Hepatocyte (in vitro differentiated cells): Measurements from ENCODE around the gene ENTR1.

Experiments
- EZH2 ChIP-seq: fragments of 200-600 bp; sonication (generic); IDR thresholded peaks from 2 replicates; pipeline ENCODE4 v1.6.1; 2016; ENCODE audit warnings: antibody characterized with exemption, mild to moderate bottlenecking, borderline replicate concordance
- TF ChIP-seq, protein P1 (sequence below): fragments of 200-600 bp; sonication (generic); IDR thresholded peaks from 2 replicates; pipeline ENCODE4 v1.5.1; 2016; ENCODE audit warnings: antibody characterized with exemption, mild to moderate bottlenecking; ENCODE audit not compliant: poor library complexity

DNA sequence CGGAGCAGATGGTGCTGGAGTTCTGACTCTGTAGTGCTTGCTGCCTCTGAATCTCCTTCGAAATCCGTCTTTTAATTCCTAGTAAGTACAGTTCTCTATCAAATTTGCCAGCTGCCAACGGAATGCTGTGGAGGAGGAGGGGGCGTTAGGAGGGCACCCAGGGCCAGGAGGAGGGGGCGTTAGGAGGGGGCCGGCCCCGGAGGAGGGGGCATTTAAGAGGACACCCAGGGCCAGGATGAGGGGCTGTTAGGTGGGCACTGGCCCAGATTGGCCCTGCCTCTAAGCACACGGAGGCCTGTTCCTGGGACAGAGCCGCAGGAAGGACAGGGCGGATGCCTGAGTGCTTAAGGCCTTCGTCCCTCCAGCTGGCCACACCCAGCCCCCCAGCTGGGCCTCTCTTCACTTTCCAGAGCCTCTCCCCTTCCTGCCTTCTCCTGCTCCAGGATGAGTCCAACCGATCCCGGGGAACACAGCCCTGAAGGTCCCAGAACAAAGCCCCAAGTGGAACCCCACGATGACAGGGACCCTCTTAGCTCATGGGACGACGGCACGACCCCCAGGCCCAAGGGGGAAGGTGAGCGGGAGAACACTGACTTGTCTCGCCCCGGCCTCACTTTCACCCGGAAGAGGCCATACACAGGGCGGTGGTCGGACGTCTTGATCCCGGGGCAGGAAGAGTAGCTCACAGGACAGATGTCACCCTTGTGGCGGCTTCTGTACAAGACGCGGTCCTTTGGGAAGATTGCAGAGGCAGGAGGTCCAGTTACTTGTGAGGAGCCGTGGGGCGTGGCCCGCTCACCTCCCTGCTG is 19.5 kb upstream of the ENTR1 start:
- TF ChIP-seq, protein P1, sequence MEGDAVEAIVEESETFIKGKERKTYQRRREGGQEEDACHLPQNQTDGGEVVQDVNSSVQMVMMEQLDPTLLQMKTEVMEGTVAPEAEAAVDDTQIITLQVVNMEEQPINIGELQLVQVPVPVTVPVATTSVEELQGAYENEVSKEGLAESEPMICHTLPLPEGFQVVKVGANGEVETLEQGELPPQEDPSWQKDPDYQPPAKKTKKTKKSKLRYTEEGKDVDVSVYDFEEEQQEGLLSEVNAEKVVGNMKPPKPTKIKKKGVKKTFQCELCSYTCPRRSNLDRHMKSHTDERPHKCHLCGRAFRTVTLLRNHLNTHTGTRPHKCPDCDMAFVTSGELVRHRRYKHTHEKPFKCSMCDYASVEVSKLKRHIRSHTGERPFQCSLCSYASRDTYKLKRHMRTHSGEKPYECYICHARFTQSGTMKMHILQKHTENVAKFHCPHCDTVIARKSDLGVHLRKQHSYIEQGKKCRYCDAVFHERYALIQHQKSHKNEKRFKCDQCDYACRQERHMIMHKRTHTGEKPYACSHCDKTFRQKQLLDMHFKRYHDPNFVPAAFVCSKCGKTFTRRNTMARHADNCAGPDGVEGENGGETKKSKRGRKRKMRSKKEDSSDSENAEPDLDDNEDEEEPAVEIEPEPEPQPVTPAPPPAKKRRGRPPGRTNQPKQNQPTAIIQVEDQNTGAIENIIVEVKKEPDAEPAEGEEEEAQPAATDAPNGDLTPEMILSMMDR = no peak
- TF ChIP-seq EZH2 = no peak
